DND-41 (cell line): ENCODE measurements around the gene MMADHC.
"Not testable (repeated sequence)": the region's sequence is repeated elsewhere in the genome, so short reads cannot be mapped to it uniquely, and the experiment has no call there.

Source experiments
- ATAC-seq: fragments of 200-7000 bp; cut with Tn5 transposase; 3 replicates; pipeline ENCODE4 v1.9.1; 2021; ENCODE audit warnings: low read depth; ENCODE audit not compliant: insufficient read depth
- DNase-seq: peaks from one replicate; pipeline ENCODE4 v3.0.0-alpha.2; 2020
- H2AFZ ChIP-seq: 2 replicates; pipeline ENCODE4 v1.6.0; 2012; ENCODE audit warnings: low read depth, low read length
- H3K27ac ChIP-seq: 2 replicates; pipeline ENCODE4 v1.5.1; 2012; ENCODE audit warnings: low read length, inconsistent platforms
- H3K27me3 ChIP-seq: fragments of 200-600 bp; sonication (generic); 2 replicates; pipeline ENCODE4 v1.6.0; 2012; ENCODE audit warnings: low read length, mild to moderate bottlenecking, inconsistent platforms; ENCODE audit not compliant: insufficient read depth, poor library complexity
- H3K36me3 ChIP-seq: 2 replicates; pipeline ENCODE4 v1.5.1; 2012; ENCODE audit warnings: low read length, inconsistent platforms; ENCODE audit not compliant: insufficient read depth
- H3K4me1 ChIP-seq: 2 replicates; pipeline ENCODE4 v1.5.1; 2012; ENCODE audit warnings: mild to moderate bottlenecking, low read length; ENCODE audit not compliant: insufficient read depth
- H3K4me2 ChIP-seq: 2 replicates; pipeline ENCODE4 v1.6.0; 2012; ENCODE audit warnings: mild to moderate bottlenecking, moderate library complexity, low read length, inconsistent platforms; ENCODE audit not compliant: insufficient read depth
- H3K4me3 ChIP-seq, 2 experiments: fragments of 200-600 bp in 1 of 2; shearing (Covaris generic) in 1 of 2; 2 replicates each; pipeline ENCODE4 v1.5.1; 2012 to 2016; ENCODE audit warnings: inconsistent platforms in 2 of 2, low read length in 2 of 2, mild to moderate bottlenecking in 2 of 2, low read depth in 1 of 2, moderate library complexity in 1 of 2
- H3K79me2 ChIP-seq: 2 replicates; pipeline ENCODE4 v1.6.0; 2012; ENCODE audit warnings: low read length, inconsistent platforms; ENCODE audit not compliant: insufficient read depth
- H3K9ac ChIP-seq: 2 replicates; pipeline ENCODE4 v1.6.0; 2012; ENCODE audit warnings: low read depth, mild to moderate bottlenecking, inconsistent platforms, low read length, moderate library complexity
- H3K9me3 ChIP-seq: 2 replicates; pipeline ENCODE4 v1.5.1; 2012; ENCODE audit warnings: low read length, moderate library complexity, mild to moderate bottlenecking, inconsistent platforms; ENCODE audit not compliant: insufficient read depth, severe bottlenecking
- H4K20me1 ChIP-seq: 2 replicates; pipeline ENCODE4 v1.6.0; 2012; ENCODE audit warnings: low read length; ENCODE audit not compliant: insufficient read depth
- CTCF ChIP-seq: IDR thresholded peaks from 2 replicates; pipeline ENCODE4 v1.5.1; 2012; ENCODE audit warnings: borderline replicate concordance, low read length, moderate library complexity, mild to moderate bottlenecking; ENCODE audit not compliant: poor library complexity, severe bottlenecking; ENCODE audit errors: extremely low read depth
- EZH2 ChIP-seq: IDR thresholded peaks from 3 replicates; pipeline ENCODE4 v1.6.1; 2012; ENCODE audit warnings: borderline replicate concordance, low read depth, mild to moderate bottlenecking, moderate library complexity, low read length, inconsistent platforms; ENCODE audit not compliant: severe bottlenecking

The MMADHC gene

GRCh38 chr2:149572102-149572953 lies 15.2 kb downstream of the MMADHC start:
- H4K20me1 ChIP-seq: peaks cover 7% of the 10 kb centered on the region
- ATAC-seq (no peak), DNase-seq (no peak)
- peaks cover 9% of the 10 kb centered on the region; the same call in 1 of the 2 replicates for H3K79me2 ChIP-seq
- H3K4me2 ChIP-seq: no peak overlapping the region
- no peak overlapping the region for H3K9ac ChIP-seq
- no peak overlapping the region for H3K27ac ChIP-seq
- peaks cover 89% of the 10 kb centered on the region for H3K36me3 ChIP-seq
- H2AFZ ChIP-seq: no peak overlapping the region
- no peak overlapping the region for H3K4me3 ChIP-seq
- H3K4me1 ChIP-seq: no peaks in the 10 kb centered on the region
- H3K27me3 ChIP-seq: no peaks in the 10 kb centered on the region
- no peaks in the 10 kb centered on the region for H3K9me3 ChIP-seq
- TF ChIP-seq CTCF (no peak), EZH2 (no peak)

- Histone ChIP-seq H3K27ac (no peak overlapping the region), H3K4me2 (no peak overlapping the region), H3K4me3 (no peak overlapping the region), H3K9ac (no peak overlapping the region), H3K9me3 (no peaks in the 10 kb centered on the region), H3K4me1 (no peaks in the 10 kb centered on the region), H2AFZ (no peak overlapping the region), H3K36me3 (peaks cover 60% of the 10 kb centered on the region), H3K27me3 (no peaks in the 10 kb centered on the region), H3K79me2 (0 out of 2 replicates have a peak, but pooled peaks cover 2% of the 10 kb centered on the region), H4K20me1 (peaks cover 5% of the 10 kb centered on the region)
- DNase-seq (no peak), ATAC-seq (no peak)
- no peak for TF ChIP-seq CTCF
- no peak for TF ChIP-seq EZH2
These were observed 19.4 kb downstream of the MMADHC start for GRCh38 chr2:149568138-149568537.

- ATAC-seq: no peak
- no peak overlapping the region for H3K9ac ChIP-seq
- no peak overlapping the region for H3K4me3 ChIP-seq
These were observed 20.9 kb downstream of the MMADHC start for GRCh38 chr2:149566652-149567051.

GRCh38 chr2:149565625-149566024 lies 21.9 kb downstream of the MMADHC start:
- not testable (repeated sequence) for DNase-seq

More at GRCh38 chr2:149566652-149567051, 20.9 kb downstream of the MMADHC start:
- Histone ChIP-seq H2AFZ (no peak overlapping the region), H3K27me3 (no peaks in the 10 kb centered on the region), H3K36me3 (peaks cover 45% of the 10 kb centered on the region), H3K9me3 (no peaks in the 10 kb centered on the region), H3K4me1 (no peaks in the 10 kb centered on the region), H3K79me2 (no peaks in the 10 kb centered on the region), H3K27ac (no peak overlapping the region), H3K4me2 (no peak overlapping the region), H4K20me1 (no peaks in the 10 kb centered on the region)
- no peak for DNase-seq
- TF ChIP-seq EZH2: no peak
- TF ChIP-seq CTCF: no peak

More at GRCh38 chr2:149565625-149566024, 21.9 kb downstream of the MMADHC start:
- H4K20me1 ChIP-seq, H3K9ac ChIP-seq, ATAC-seq, H2AFZ ChIP-seq, H3K4me1 ChIP-seq, H3K4me2 ChIP-seq, H3K27me3 ChIP-seq, H3K27ac ChIP-seq, H3K9me3 ChIP-seq, H3K79me2 ChIP-seq, H3K4me3 ChIP-seq: not testable (repeated sequence)
- H3K36me3 ChIP-seq: peaks cover 40% of the 10 kb centered on the region
